ENCODE measurements around the gene ZFP57. TPM values are rescaled to one million over a fixed set of nuclear protein-coding genes. Genes with fewer than 3 reads are reported as not detected.

ZFP57 gene
- total and polyA plus RNA-seq, 9 donors, result 0.13 to 0.25 (median 0.24) TPM; not detected in 6

- no peaks in the 10 kb centered on the region for H3K27me3 ChIP-seq
- 89 to 93% (median 92%) methylated on average over 3 of the region's 3 CpGs for WGBS, 3 donors
- intact Hi-C loops (cut with DNase I), result no loop called here
- no peak overlapping the region for H3K4me3 ChIP-seq
- H3K4me1 ChIP-seq (ENCODE audit: insufficient read depth), result no peaks in the 10 kb centered on the region
- no peak for DNase-seq
- no peaks in the 10 kb centered on the region for H3K36me3 ChIP-seq
- no peak overlapping the region for H3K27ac ChIP-seq
- no peaks in the 10 kb centered on the region for H3K9me3 ChIP-seq
- TF ChIP-seq EP300 (IDR thresholded peaks at IDR 0.05) (no peak), POLR2A (IDR thresholded peaks at IDR 0.05) (no peak)
- TF ChIP-seq, protein P1, sequence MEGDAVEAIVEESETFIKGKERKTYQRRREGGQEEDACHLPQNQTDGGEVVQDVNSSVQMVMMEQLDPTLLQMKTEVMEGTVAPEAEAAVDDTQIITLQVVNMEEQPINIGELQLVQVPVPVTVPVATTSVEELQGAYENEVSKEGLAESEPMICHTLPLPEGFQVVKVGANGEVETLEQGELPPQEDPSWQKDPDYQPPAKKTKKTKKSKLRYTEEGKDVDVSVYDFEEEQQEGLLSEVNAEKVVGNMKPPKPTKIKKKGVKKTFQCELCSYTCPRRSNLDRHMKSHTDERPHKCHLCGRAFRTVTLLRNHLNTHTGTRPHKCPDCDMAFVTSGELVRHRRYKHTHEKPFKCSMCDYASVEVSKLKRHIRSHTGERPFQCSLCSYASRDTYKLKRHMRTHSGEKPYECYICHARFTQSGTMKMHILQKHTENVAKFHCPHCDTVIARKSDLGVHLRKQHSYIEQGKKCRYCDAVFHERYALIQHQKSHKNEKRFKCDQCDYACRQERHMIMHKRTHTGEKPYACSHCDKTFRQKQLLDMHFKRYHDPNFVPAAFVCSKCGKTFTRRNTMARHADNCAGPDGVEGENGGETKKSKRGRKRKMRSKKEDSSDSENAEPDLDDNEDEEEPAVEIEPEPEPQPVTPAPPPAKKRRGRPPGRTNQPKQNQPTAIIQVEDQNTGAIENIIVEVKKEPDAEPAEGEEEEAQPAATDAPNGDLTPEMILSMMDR (IDR thresholded peaks at IDR 0.05), result no peak
Measured at GRCh38 chr6:29728173-29728874, 47.4 kb upstream of the ZFP57 start.

GRCh38 chr6:29727637-29728036, 46.7 kb upstream of the ZFP57 start:
- H3K36me3 ChIP-seq, result no peaks in the 10 kb centered on the region
- TF ChIP-seq EP300 (IDR thresholded peaks at IDR 0.05) (no peak), POLR2A (IDR thresholded peaks at IDR 0.05) (no peak)
- TF ChIP-seq, protein P1 (IDR thresholded peaks at IDR 0.05), result no peak

DNA sequence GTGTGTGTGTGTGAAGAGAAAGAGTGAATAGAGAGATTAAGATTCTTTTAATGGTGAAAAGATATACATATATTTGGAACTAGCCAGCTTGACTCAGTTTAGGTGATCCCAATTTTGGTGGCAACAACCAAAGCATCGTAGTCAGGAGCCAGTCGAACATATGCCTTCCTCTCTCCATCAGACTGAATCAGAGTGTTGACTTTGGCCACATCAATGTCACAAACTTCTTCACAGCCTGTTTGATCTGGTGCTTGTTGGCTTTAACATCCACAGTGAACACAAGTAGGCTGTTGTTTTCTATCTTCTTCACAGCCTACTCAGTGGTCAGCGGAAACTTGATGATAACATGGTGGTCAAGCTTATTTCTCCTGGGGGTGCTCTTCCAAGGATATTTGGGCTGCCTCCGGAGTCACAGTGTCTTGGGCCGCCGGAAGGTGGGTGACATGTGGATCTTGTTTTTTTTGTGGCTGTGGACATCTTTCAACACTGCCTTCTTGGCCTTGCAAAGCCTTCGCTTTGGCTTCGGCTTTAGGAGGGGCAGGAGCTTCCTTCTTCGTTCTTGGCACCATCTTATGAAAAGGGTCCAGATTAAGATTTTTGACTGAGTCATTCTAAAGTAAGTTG, 45.7 kb upstream of the ZFP57 start:
- 91 to 95% (median 91%) methylated on average over 9 of the region's 9 CpGs for WGBS, 3 donors
- Histone ChIP-seq H3K27me3 (no peaks in the 10 kb centered on the region), H3K4me3 (no peak overlapping the region), H3K27ac (no peak overlapping the region), H3K9me3 (no peaks in the 10 kb centered on the region), H3K36me3 (no peaks in the 10 kb centered on the region), H3K4me1 (ENCODE audit: insufficient read depth) (no peaks in the 10 kb centered on the region)
- TF ChIP-seq, protein P1 (IDR thresholded peaks at IDR 0.05), result no peak
- TF ChIP-seq EP300 (IDR thresholded peaks at IDR 0.05) (no peak), POLR2A (IDR thresholded peaks at IDR 0.05) (no peak)
- no peak for DNase-seq
- intact Hi-C loops (cut with DNase I), result no loop called here

More at GRCh38 chr6:29727637-29728036, 46.7 kb upstream of the ZFP57 start:
- H3K4me3 ChIP-seq, result no peak overlapping the region
- intact Hi-C loops (cut with DNase I), result no loop called here
- no peaks in the 10 kb centered on the region for H3K4me1 ChIP-seq (ENCODE audit: insufficient read depth)
- H3K9me3 ChIP-seq, result no peaks in the 10 kb centered on the region
- no peak overlapping the region for H3K27ac ChIP-seq
- WGBS, 3 donors, result 45 to 82% (median 71%) methylated on average over 2 of the region's 2 CpGs
- no peaks in the 10 kb centered on the region for H3K27me3 ChIP-seq
- no peak for DNase-seq

GRCh38 chr6:29726001-29726400, 45.0 kb upstream of the ZFP57 start:
- H3K4me1 ChIP-seq (ENCODE audit: insufficient read depth), result no peaks in the 10 kb centered on the region
- no peaks in the 10 kb centered on the region for H3K36me3 ChIP-seq
- H3K27me3 ChIP-seq, result no peaks in the 10 kb centered on the region
- H3K4me3 ChIP-seq, result no peak overlapping the region
- 81 to 88% (median 87%) methylated on average over 1 of the region's 1 CpG for whole genome bisulfite sequencing, 3 donors
- no peak overlapping the region for H3K27ac ChIP-seq
- intact Hi-C loops (cut with DNase I), result no loop called here
- TF ChIP-seq EP300 (IDR thresholded peaks at IDR 0.05) (no peak), POLR2A (IDR thresholded peaks at IDR 0.05) (no peak)
- TF ChIP-seq, protein P1 (IDR thresholded peaks at IDR 0.05), result no peak
- H3K9me3 ChIP-seq, result no peaks in the 10 kb centered on the region
- DNase-seq, result no peak

Data from ovary (tissue), 9 donors.